DOHH2 (cell line): ENCODE data around the gene SLC2A9.

Experiments
- H3F3A ChIP-seq: fragments of 200-600 bp; sonication (generic), shearing (Covaris generic); 2 replicates; pipeline ENCODE4 v1.6.0; 2016; ENCODE audit warnings: antibody characterized with exemption, mild to moderate bottlenecking; ENCODE audit not compliant: control insufficient read depth, insufficient read depth
- H3K27ac ChIP-seq: fragments of 200-600 bp; sonication (generic); 2 replicates; pipeline ENCODE4 v1.5.1; 2014; ENCODE audit warnings: low read depth, mild to moderate bottlenecking, low read length, moderate library complexity
- H3K27me3 ChIP-seq: fragments of 200-600 bp; sonication (generic); 2 replicates; pipeline ENCODE4 v1.6.1; 2014; ENCODE audit warnings: mild to moderate bottlenecking, low read length, mixed read lengths; ENCODE audit not compliant: control insufficient read depth
- H3K36me3 ChIP-seq: fragments of 200-600 bp; sonication (generic); 2 replicates; pipeline ENCODE4 v1.6.1; 2014; ENCODE audit warnings: mild to moderate bottlenecking, low read length, moderate library complexity, mixed read lengths; ENCODE audit not compliant: control insufficient read depth
- H3K4me1 ChIP-seq: fragments of 200-600 bp; sonication (generic); 2 replicates; pipeline ENCODE4 v1.6.1; 2014; ENCODE audit warnings: mild to moderate bottlenecking, low read length, mixed read lengths; ENCODE audit not compliant: control insufficient read depth
- H3K4me2 ChIP-seq: fragments of 200-600 bp; sonication (generic); 2 replicates; pipeline ENCODE4 v1.6.0; 2014; ENCODE audit warnings: mild to moderate bottlenecking, low read length, moderate library complexity
- H3K4me3 ChIP-seq: fragments of 200-600 bp; sonication (generic); 2 replicates; pipeline ENCODE4 v1.5.1; 2014; ENCODE audit warnings: mild to moderate bottlenecking, low read length, mixed read lengths
- H3K79me2 ChIP-seq: fragments of 200-600 bp; sonication (generic); 2 replicates; pipeline ENCODE4 v1.6.1; 2014; ENCODE audit warnings: mild to moderate bottlenecking, low read length, mixed read lengths; ENCODE audit not compliant: control insufficient read depth
- H3K9me2 ChIP-seq: fragments of 200-600 bp; sonication (generic); replicated peaks from 2 replicates; pipeline ENCODE4 v1.6.1; 2014; ENCODE audit warnings: mild to moderate bottlenecking, low read length, mixed read lengths; ENCODE audit not compliant: control insufficient read depth
- H3K9me3 ChIP-seq: fragments of 200-600 bp; sonication (generic); 2 replicates; pipeline ENCODE4 v1.6.1; 2014; ENCODE audit warnings: antibody characterized with exemption, low read length, mixed read lengths; ENCODE audit not compliant: control insufficient read depth, insufficient read depth
- H4K20me1 ChIP-seq: fragments of 200-600 bp; sonication (generic); 2 replicates; pipeline ENCODE4 v1.6.0; 2014; ENCODE audit warnings: low read depth, mild to moderate bottlenecking, antibody characterized with exemption, low read length, moderate library complexity; ENCODE audit not compliant: control insufficient read depth, insufficient read depth
- CTCF ChIP-seq: fragments of 200-600 bp; sonication (generic); IDR thresholded peaks from one replicate; pipeline ENCODE4 v1.5.1; 2014; ENCODE audit warnings: antibody characterized with exemption, mild to moderate bottlenecking, low read depth, low read length; ENCODE audit not compliant: poor library complexity, severe bottlenecking
- EZH2phosphoT487 ChIP-seq: fragments of 200-600 bp; sonication (generic); IDR thresholded peaks from 2 replicates; pipeline ENCODE4 v1.6.1; 2017; ENCODE audit warnings: borderline replicate concordance, mild to moderate bottlenecking, antibody characterized with exemption, low read length, moderate library complexity, mixed read lengths

Gene SLC2A9

GRCh38 chr4:9999956-10000561 lies 21.2 kb downstream of the SLC2A9 start:
- no peaks in the 10 kb centered on the region for H3K27me3 ChIP-seq
- TF ChIP-seq EZH2phosphoT487 (no peak), CTCF (no peak)
- no peak overlapping the region for H3K4me2 ChIP-seq
- no peaks in the 10 kb centered on the region for H4K20me1 ChIP-seq
- no peaks in the 10 kb centered on the region for H3F3A ChIP-seq
- no peaks in the 10 kb centered on the region for H3K36me3 ChIP-seq
- H3K4me3 ChIP-seq = no peak overlapping the region
- no peak overlapping the region for H3K27ac ChIP-seq
- no peaks in the 10 kb centered on the region for H3K9me2 ChIP-seq
- peaks cover 10% of the 10 kb centered on the region for H3K4me1 ChIP-seq
- H3K79me2 ChIP-seq = no peaks in the 10 kb centered on the region
- no peaks in the 10 kb centered on the region for H3K9me3 ChIP-seq

- H3K4me2 ChIP-seq = no peak overlapping the region
These were observed 23.4 kb downstream of the SLC2A9 start for GRCh38 chr4:9997886-9998285.

GRCh38 chr4:9996319-9997110 lies 24.8 kb downstream of the SLC2A9 start:
- no peak overlapping the region for H3K27ac ChIP-seq
- no peak overlapping the region for H3K4me3 ChIP-seq
- H3K9me2 ChIP-seq = no peaks in the 10 kb centered on the region
- H3K9me3 ChIP-seq = no peaks in the 10 kb centered on the region
- H3K4me1 ChIP-seq = peaks cover 10% of the 10 kb centered on the region
- H3K36me3 ChIP-seq = no peaks in the 10 kb centered on the region
- no peak overlapping the region for H3K4me2 ChIP-seq
- no peaks in the 10 kb centered on the region for H4K20me1 ChIP-seq
- no peaks in the 10 kb centered on the region for H3F3A ChIP-seq
- no peaks in the 10 kb centered on the region for H3K27me3 ChIP-seq
- no peak for TF ChIP-seq CTCF
- no peak for TF ChIP-seq EZH2phosphoT487
- no peaks in the 10 kb centered on the region for H3K79me2 ChIP-seq

More at GRCh38 chr4:9997886-9998285, 23.4 kb downstream of the SLC2A9 start:
- H4K20me1 ChIP-seq = no peaks in the 10 kb centered on the region
- H3F3A ChIP-seq = no peaks in the 10 kb centered on the region
- H3K27ac ChIP-seq = no peak overlapping the region
- H3K4me3 ChIP-seq = no peak overlapping the region
- H3K9me3 ChIP-seq = no peaks in the 10 kb centered on the region
- H3K4me1 ChIP-seq = peaks cover 10% of the 10 kb centered on the region
- H3K9me2 ChIP-seq = no peaks in the 10 kb centered on the region
- H3K36me3 ChIP-seq = no peaks in the 10 kb centered on the region
- no peaks in the 10 kb centered on the region for H3K79me2 ChIP-seq
- H3K27me3 ChIP-seq = no peaks in the 10 kb centered on the region
- TF ChIP-seq EZH2phosphoT487 = no peak
- TF ChIP-seq CTCF = no peak
